Upper lobe of left lung (tissue), 4 donors: ENCODE measurements around the gene EGFR.

Source experiments
- CTCF ChIP-seq, 6 experiments: fragments of 450-650 bp in 4 of 6; fragments of 200-600 bp in 2 of 6; sonication (generic) in 2 of 6; IDR thresholded peaks; one replicate each; pipeline ENCODE4 v1.5.1; 2016 to 2019; ENCODE audit warnings: antibody characterized with exemption in 6 of 6
- EP300 ChIP-seq, 4 donors: sonication (generic); formaldehyde crosslinking; IDR thresholded peaks; one replicate each; pipeline ENCODE4 v1.5.1; 2017; ENCODE audit warnings: antibody characterized with exemption in 4 of 4, control low read depth in 2 of 4
- POLR2A ChIP-seq, 4 donors: fragments of 450-650 bp; IDR thresholded peaks; one replicate each; pipeline ENCODE4 v1.5.1; 2016 to 2017; ENCODE audit warnings: antibody characterized with exemption in 4 of 4, mild to moderate bottlenecking in 2 of 4
- POLR2AphosphoS5 ChIP-seq, 2 donors: sonication (generic); formaldehyde crosslinking; IDR thresholded peaks; one replicate each; pipeline ENCODE4 v1.5.1; 2017; ENCODE audit warnings: antibody characterized with exemption in 2 of 2

- TF ChIP-seq POLR2A (IDR thresholded peaks at IDR 0.05) (no peak), EP300 (IDR thresholded peaks at IDR 0.05) (no peak), CTCF (IDR thresholded peaks at IDR 0.05) (no peak), POLR2AphosphoS5 (IDR thresholded peaks at IDR 0.05) (no peak)
These were observed 218.5 kb downstream of the EGFR start for GRCh38 chr7:55237156-55237893.
